DMS53 treated with DMSO at 0.1 percent for 48 hours (cell line): ENCODE data around the gene ATP12A.
A peak's percentile ranks its signal among the peaks of the same experiment; 100 is the strongest.
"Not testable (repeated sequence)": the region's sequence is repeated elsewhere in the genome, so short reads cannot be mapped to it uniquely, and the experiment has no call there.

Source experiments
- DNase-seq: peaks from one replicate; lab custom pipeline; 2025; ENCODE audit not compliant: unreplicated experiment; lab: John Stamatoyannopoulos, UW

The ATP12A gene

GRCh38 chr13:24725379-24725778, 45.2 kb downstream of the ATP12A start:
- DNase-seq, result no peak

DNA sequence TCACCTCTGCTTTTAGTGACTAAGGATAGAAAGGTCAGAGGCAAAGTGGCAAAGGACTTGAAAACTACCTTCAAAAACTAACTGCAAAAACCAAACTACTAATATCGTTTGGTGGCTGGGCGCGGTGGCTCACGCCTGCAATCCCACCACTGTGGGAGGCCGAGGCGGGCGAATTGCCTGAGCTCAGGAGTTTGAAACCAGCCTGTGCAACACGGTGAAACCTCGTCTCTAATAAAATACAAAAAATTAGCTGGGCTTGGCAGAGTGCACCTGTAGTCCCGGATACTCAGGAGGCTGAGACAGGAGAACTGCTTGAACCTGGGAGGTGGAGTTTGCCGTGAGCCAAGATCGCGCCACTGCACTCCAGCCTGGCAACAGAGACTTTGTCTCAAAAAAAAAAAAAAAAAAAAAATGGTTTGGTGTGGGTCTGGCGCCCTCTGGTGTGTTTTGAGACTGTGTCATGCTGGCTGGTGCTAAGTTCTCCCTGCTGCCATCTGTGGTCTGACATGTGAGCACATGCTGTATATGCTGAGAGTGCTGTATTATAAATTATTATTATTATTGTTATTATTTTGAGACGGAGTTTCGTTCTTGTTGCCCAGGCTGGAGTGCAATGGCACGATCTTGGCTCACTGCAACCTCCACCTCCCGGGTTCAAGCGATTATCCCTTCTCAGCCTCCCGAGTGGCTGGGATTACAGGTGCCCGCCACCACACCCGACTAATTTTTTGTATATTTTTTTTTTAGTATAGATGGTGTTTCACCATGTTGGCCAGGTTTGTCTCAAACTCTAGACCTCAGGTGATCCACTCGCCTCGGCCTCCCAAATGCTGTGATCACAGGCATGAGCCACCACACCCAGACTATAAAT, 47.8 kb downstream of the ATP12A start:
- DNase-seq, result peak; percentile 75

DNA sequence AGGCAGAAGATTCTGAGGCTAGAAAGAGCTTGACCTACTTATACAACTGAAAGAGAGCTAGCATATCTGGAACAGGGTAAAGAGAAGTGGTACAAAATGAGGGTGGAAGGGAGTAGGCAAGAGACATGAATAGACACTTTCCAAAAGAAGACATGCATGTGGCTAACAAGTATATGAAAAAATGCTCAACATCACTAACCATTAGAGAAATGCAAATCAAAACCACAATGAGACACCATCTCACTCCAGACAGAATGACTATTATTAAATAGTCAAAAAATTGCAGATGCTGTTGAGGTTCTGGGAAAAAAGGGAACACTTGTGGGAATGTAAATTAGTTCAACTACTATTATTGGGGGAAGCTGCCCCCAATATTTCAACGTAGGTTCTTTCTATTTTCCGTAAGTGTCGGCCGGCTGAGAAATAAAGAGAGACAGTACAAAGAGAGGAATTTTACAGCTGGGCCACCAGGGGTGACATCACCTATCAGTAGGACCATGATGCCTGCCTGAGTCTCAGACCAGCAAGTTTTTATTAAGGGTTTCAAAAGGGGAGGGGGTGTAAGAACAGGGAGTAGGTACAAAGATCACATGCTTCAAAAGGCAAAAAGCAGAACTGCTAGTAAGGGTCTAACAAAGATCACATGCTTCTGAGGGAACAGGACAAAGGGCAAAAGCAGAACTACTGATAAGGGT, 50.8 kb downstream of the ATP12A start:
- not testable (repeated sequence) for DNase-seq

DNA sequence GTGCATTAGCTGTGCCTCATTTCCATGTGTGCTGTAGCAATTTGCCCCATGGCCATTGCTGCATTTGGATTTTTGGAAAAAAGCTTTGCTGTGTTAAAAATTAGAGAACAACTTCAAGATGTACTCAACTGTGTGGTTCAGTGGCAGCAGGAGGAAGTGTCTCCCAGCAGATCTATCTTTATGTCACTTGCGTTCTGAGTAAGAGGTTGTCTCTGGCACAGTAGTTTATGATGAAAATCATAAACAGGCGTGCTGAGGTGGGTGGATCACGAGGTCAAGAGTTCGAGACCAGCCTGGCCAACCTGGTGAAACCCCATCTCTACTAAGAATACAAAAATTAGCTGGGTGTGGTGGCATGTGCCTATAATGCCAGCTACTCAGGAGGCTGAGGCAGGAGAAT, 54.7 kb downstream of the ATP12A start:
- no peak for DNase-seq

DNA sequence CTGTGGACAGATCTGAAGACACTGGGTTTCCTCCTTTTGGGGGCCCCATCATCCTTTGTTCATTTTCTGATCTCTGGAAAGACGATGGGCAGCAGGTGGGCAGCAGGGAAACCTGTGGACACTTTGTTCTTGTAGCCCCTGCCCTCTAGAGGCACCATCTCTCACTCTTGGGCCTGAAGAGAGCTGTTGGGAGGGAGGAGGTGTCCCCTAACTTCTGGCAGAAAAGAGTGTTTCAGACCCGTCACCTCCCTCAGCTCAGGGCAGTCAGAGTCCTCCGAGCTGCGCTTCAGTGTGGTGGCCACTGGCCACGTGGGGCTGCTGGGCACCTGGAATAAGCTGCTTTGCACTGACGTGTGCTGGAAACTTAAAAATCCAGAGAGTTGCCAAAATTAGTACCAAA, 56.8 kb downstream of the ATP12A start:
- no peak for DNase-seq

DNA sequence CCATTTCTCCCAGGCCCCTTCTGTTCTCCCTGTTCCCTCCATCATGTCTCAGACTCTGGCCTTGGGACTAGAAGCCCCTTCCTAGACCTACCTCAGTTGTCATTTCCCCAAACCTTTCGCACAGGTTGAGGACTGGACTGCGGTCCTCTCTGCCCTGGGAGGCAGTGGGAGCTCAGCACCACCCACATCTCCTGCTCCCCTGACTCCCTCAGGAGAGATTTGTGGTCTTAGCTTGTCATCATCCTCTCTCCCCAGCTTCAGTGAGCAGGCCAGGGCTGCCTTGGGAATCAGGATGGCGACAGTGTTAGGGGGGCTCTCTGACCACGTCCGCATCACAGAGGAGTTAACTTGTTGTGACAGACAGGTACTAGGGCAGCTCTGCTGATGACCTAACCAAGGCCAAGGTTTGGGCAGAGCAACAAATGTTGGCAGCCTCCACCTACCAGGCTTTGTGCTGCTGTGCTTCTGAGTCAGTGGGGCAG, 58.2 kb downstream of the ATP12A start:
- no peak for DNase-seq

DNA sequence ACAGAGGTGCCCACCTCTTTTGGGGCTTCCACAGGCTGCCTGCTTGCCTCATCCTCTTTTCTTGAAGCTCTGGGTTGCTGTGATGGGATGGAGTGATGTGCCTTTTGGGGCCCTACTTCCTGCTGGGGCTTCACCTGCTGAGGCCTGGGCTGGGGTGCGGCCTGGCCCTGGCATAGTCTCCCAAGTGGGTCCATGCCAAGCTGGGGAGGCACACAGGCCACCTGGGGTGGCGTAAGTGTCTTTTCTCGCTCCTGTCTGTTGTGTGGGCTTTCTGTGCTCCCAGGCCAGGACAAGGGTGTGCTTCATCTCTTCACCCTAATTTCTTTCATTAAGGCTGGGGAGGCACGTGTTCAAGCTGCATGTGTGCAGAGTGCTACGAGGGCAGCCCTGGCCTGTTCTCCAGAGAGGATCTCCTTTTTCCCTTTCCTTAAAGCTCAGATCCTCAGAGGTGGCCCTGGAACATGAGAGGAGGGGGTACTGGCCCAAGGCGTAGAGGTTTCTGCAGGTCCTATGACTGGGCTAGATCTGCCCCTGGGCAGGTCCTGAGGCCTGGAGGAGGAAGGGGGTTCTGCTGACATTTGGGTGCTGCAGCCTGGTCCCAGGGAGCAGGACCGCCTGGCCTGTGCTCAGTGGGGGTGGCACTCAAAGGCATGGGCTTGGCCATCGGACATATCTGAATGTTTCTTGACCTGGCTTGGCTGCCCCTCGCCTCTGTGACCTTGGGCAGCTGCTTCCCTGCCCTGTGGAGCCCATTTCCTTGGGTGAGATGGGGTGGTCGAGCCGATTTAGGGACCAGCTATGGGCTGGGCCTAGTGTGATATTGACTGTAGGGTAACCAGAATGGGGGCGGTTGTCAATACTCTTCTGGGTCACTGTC, 60.0 kb downstream of the ATP12A start:
- DNase-seq, result no peak

DNA sequence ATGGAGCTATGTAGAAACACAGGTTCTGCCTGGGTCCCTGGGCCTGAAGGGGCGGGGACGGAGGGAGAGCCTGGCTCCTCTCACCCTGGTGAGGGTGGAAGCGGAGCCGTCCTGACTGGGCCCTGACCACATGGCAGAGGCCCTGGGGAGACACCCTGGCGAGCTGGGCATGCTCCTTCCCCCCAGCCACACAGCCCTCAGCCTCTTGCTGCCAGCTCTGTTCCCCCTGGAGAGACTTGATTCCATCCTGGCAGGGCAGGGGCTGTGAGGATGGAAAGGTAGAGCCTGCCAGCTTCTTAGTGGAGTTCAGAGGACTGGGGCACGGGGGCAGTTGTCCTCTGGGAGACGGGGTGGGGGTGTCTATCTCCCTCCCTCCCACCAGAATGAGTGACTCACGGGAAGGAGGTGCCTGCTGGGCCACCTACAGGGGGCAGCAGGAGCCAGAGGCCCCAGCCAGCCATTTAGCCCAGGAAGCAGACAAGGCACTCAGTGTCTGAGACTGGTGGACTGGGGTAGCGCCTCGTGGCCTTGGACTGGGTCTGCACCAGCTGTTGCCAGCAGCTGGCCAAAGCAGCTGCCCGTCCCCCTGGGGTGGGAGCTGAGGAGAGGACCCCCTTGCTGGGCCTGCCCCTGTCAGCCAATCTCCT, 60.9 kb downstream of the ATP12A start:
- DNase-seq, result no peak

- DNase-seq, result no peak
Observed at GRCh38 chr13:24741791-24742190, 61.6 kb downstream of the ATP12A start.

DNA sequence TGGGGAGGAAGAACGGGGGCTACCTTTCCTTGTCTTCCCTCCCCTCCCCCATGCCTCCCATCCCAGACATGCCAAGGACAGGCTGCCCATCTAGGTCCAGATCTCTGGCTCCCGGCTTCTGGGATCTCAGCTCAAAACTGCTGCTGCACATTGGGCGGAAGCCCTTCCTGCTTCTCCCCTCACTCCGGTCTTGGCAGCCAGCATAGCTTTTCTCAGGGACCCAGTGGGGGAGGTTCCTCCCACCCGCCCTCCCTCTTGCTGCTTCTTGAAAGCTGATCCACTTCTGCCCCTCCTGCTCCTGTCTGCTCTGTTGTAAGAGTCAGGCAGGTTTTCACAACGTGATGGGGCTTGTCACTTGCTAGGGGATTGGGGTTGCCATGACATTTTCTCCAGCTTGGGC, 62.1 kb downstream of the ATP12A start:
- no peak for DNase-seq

GRCh38 chr13:24742977-24743376, 62.8 kb downstream of the ATP12A start:
- DNase-seq, result no peak

- no peak for DNase-seq
Observed at GRCh38 chr13:24744247-24744646, 64.0 kb downstream of the ATP12A start.

DNA sequence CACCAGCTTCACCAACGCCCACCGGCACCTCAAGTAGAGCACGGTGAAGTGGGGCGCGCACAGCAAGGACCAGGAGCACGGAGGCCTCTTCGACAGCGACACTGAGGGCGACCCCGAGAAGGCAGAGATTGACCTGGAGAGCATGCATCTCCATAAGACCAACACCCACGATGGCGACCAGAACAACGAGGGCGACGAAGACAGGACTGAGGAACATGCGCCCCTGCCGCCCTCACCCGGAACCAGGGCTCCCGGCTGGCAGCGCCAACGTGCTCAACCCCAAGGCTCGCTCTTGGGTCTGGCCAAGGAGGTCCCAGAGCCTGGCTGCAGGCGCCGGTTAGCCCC, 65.3 kb downstream of the ATP12A start:
- no peak for DNase-seq

GRCh38 chr13:24745861-24746617, 65.8 kb downstream of the ATP12A start:
- no peak for DNase-seq

- no peak for DNase-seq
Observed at GRCh38 chr13:24746618-24747247, 66.5 kb downstream of the ATP12A start.

DNA sequence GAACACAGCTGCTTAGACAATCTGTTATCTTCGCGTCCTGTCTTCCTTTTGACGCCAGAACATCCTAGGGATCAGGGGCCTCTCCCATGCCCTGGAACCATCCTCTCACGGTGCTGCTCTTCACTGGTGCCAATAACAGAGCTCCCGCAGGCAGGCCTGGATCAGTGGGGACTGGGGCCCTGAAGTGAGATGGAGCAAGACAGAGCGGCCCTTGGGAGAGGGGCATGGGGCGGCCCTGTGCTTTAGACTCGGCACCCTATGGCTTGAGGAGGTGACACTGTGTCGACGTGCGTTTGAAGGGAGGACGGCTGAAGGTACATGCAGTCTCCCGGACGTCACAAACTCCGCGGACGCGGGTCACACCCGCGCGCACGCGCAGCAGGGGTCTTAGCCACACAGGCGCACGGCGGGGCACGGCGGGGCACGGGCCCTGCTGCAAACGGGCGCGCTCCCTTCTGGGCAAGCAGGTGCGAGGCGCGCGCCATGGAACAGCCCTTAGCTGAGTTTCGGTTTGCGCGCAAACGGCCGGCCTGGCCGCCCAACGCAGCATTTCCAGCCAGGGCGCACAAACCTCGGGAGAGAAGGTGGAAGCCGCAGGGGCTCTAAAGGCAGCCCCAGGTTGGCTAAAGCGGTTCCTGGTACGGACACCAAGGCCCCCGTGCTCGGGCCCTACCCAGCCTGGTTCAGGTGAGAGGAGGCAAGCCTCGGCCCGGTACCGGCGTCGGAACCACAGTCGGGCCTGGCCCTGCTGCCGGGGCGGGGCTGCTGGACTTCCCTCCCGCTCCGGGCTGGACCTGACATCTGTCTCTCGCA, 67.2 kb downstream of the ATP12A start:
- peak; percentile 24 for DNase-seq

DNA sequence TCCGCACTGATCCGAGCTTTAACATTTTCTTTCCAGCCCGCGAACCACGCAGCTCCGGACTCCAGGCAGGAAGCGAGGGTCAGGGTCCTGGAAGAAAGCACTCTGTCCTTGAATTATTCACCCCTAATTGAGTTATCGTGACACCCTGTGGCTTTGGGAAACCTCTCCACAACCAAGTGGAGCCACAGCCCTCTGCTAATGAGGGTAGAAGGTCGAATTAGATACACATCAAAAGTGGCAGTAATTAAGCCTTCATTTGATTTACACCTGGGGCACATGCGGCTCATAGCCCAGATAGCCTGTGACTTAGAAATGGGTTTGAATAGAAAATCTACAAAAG, 67.8 kb downstream of the ATP12A start:
- DNase-seq, result no peak

DNA sequence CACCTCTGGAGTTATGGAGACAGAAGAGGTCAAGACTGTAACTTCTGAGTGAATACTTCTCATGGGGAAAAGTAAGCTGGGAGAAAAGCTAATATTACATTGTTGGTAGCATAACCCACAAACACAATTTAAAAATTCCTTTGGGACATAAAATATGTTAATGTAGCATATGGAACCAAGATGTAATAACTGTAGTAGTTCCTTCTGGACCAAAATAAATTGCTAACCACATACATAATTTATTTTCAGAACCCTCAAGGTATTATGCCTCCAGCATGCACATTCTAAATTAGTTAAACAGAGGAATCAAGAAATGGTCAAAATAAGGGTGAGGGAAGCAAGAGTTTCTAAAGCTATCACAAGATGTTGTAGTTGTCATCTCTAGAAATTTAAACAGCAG, 79.0 kb downstream of the ATP12A start:
- no peak for DNase-seq
